ENCODE measurements around the gene CAMSAP2. TPM values are rescaled to one million over a fixed set of nuclear protein-coding genes. Genes with fewer than 3 reads are reported as not detected.

Gene CAMSAP2
- total RNA-seq, 2 donors from 2014 or later, result 8.8 to 19.1 TPM

DNA sequence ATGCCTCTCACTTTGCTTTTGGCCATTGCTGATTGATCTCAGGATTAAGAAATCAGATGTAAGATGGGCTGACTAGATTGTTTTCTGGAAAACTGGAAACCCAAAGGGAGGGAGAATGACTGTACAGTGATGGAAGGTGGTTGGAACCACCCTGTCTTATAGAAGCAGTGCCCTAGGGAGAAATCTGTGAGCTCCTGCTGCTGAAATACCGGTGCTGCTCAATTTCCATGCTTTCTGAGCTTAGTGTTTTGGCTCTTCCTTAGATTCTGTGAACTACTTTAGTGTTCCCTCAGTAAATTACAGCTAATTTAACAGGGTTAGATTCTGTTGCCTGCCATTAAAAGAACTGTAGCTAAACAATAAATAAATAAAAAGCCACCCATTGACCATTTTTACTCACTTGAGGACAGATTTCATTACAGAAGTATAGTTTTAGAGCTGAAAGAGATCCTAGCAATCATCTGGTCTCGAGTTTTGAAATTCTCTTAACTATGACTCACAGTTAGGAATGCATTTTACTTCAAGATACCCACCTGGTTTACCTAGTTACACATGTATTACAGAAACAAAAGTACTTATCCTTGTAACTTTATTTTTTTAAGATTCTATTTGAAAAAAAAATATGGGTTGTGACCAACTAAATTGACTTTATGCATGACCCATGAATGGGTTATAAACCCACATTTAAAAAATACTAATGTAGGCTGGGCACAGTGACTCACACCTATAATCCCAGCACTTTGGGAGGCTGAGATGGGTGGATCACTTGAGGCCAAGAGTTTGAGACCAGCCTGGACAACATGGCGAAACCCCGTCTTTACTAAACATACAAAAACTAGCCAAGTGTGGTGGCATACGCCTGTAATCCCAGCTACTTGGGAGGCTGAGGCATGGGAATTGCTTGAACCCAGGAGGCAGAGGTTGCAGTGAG lies 33.2 kb downstream of the CAMSAP2 start:
- TF ChIP-seq, protein P1, sequence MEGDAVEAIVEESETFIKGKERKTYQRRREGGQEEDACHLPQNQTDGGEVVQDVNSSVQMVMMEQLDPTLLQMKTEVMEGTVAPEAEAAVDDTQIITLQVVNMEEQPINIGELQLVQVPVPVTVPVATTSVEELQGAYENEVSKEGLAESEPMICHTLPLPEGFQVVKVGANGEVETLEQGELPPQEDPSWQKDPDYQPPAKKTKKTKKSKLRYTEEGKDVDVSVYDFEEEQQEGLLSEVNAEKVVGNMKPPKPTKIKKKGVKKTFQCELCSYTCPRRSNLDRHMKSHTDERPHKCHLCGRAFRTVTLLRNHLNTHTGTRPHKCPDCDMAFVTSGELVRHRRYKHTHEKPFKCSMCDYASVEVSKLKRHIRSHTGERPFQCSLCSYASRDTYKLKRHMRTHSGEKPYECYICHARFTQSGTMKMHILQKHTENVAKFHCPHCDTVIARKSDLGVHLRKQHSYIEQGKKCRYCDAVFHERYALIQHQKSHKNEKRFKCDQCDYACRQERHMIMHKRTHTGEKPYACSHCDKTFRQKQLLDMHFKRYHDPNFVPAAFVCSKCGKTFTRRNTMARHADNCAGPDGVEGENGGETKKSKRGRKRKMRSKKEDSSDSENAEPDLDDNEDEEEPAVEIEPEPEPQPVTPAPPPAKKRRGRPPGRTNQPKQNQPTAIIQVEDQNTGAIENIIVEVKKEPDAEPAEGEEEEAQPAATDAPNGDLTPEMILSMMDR (IDR thresholded peaks at IDR 0.05), result no peak
- no peak for TF ChIP-seq POLR2A (IDR thresholded peaks at IDR 0.05)
- Histone ChIP-seq H3K27me3 (no peaks in the 10 kb centered on the region), H3K27ac (no peak overlapping the region), H3K9me3 (no peaks in the 10 kb centered on the region), H3K4me3 (no peak overlapping the region), H3K4me1 (no peaks in the 10 kb centered on the region), H3K36me3 (replicated peaks in 1 of 2; ENCODE audit: insufficient read depth in 1 of 2, low read depth in 2 of 2) (no peaks in the 10 kb centered on the region)
- intact Hi-C loops (cut with DNase I), result no loop called here
- no peak for DNase-seq
- ATAC-seq, result no peak
- 91 to 97% methylated on average over 5 of the region's 5 CpGs for WGBS, 2 donors

DNA sequence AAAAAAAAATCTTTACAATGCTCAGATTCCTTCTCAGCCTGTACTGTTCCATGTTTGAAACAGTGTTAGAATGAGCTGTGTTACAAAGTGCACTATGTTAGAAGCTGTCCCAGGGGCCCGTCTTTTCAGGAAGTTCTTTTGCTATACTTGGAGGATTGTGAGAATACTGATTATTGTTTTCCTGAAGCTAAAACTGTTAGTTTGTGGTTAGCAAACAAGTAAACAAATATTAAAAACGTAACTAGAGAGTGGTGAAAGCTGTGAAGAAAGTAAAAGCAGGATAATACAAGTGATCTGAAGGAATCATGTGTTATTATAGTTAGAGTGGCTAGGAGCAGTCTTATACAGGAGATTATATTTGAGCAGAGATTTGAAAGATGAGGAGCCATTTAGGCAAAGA lies 35.6 kb downstream of the CAMSAP2 start:
- TF ChIP-seq, protein P1 (IDR thresholded peaks at IDR 0.05), result no peak
- TF ChIP-seq POLR2A (IDR thresholded peaks at IDR 0.05), result no peak
- Histone ChIP-seq H3K4me1 (no peaks in the 10 kb centered on the region), H3K36me3 (replicated peaks in 1 of 2; ENCODE audit: insufficient read depth in 1 of 2, low read depth in 2 of 2) (no peaks in the 10 kb centered on the region), H3K27ac (no peak overlapping the region), H3K4me3 (no peak overlapping the region), H3K27me3 (no peaks in the 10 kb centered on the region), H3K9me3 (no peaks in the 10 kb centered on the region)
- ATAC-seq, result no peak
- DNase-seq, result no peak
- WGBS, 2 donors, result 60 to 70% methylated on average over 2 of the region's 2 CpGs
- intact Hi-C loops (cut with DNase I), result no loop called here

DNA sequence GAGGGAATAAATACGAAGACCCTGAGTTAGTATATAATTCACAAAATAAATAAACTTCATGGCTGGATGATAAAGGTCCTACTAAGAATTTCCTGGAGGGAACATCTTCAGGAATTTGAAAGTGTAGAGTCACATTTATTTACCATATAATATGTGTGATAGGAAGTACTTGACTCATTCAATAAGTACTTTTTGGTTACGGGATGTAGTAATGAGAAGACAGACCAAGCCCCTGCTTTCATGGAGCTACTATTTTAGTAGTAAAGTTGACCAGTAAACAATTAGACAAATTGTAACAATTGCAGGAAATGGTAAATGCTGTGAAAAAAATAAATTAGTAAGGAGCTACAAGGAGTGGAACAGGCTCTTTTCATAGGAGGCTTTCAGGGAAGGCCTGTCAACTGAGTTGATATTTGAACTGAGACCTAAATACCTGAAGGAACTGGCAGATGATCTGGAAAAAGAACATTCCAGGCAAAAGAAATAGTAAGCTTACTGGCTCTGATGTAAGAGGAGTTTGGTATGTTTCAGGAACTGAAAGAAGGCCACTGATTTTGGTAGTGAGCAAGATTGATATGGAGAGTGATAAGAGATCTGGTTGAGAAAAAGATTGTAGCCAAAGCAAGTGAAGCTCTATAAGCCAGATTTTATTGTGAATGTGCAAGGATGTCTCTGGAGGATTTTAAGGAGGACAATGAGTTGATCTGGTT lies 36.2 kb downstream of the CAMSAP2 start:
- Histone ChIP-seq H3K9me3 (no peaks in the 10 kb centered on the region), H3K27me3 (no peaks in the 10 kb centered on the region), H3K4me3 (no peak overlapping the region), H3K4me1 (no peaks in the 10 kb centered on the region), H3K27ac (no peak overlapping the region), H3K36me3 (replicated peaks in 1 of 2; ENCODE audit: insufficient read depth in 1 of 2, low read depth in 2 of 2) (no peaks in the 10 kb centered on the region)
- WGBS, 2 donors, result 80 to 83% methylated on average over 2 of the region's 2 CpGs
- TF ChIP-seq, protein P1 (IDR thresholded peaks at IDR 0.05), result no peak
- no peak for TF ChIP-seq POLR2A (IDR thresholded peaks at IDR 0.05)
- DNase-seq (no peak), ATAC-seq (no peak)
- intact Hi-C loops (cut with DNase I), result no loop called here

DNA sequence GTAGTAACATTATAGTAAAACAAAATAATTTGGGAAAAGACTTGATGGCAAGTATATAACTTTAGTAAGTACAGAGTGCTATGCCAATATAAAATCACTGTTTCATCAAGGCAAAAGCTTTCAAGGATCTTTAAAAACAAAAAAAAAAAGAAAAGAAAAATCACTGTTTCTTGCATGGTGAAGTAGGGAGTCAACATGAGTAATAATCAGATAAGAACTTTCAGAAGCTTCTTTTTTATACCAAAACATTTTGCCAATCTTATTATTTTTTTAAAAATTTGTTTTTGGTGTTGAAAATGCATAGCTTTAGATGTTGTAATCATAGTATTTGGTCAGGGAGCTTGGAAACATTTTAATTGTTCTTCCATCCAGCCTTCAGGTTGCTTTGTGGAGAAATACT lies 37.2 kb downstream of the CAMSAP2 start:
- Histone ChIP-seq H3K27me3 (no peaks in the 10 kb centered on the region), H3K4me3 (no peak overlapping the region), H3K4me1 (no peaks in the 10 kb centered on the region), H3K36me3 (replicated peaks in 1 of 2; ENCODE audit: insufficient read depth in 1 of 2, low read depth in 2 of 2) (no peaks in the 10 kb centered on the region), H3K9me3 (no peaks in the 10 kb centered on the region), H3K27ac (no peak overlapping the region)
- no peak for DNase-seq
- intact Hi-C loops (cut with DNase I), result no loop called here
- TF ChIP-seq POLR2A (IDR thresholded peaks at IDR 0.05), result no peak
- TF ChIP-seq, protein P1 (IDR thresholded peaks at IDR 0.05), result no peak
- ATAC-seq, result no peak
